Psoas muscle (tissue), 8 donors: Measurements from ENCODE around the gene CYSLTR2. TPM values are rescaled to one million over a fixed set of nuclear protein-coding genes. Genes with fewer than 3 reads are reported as not detected.

Experiments used
- ATAC-seq, 4 donors: fragments of 200-7000 bp; cut with Tn5 transposase; one replicate each; pipeline ENCODE4 v1.9.1; 2020; ENCODE audit warnings: moderate library complexity in 3 of 4, mild to moderate bottlenecking in 2 of 4
- DNase-seq, 2 donors: peaks; one replicate each; pipeline ENCODE4 v3.0.0-alpha.2; 2020
- H3K27ac ChIP-seq: fragments of 200-600 bp; one replicate; pipeline ENCODE4 v1.8.0; 2022
- H3K27me3 ChIP-seq, 3 donors: fragments of 200-600 bp in 1 of 3; one replicate each; pipeline versions ENCODE4 v1.6.1 to v1.8.0; 2013 to 2022; ENCODE audit warnings: low read length in 2 of 3, mild to moderate bottlenecking in 2 of 3, moderate library complexity in 1 of 3; ENCODE audit not compliant: insufficient read depth in 3 of 3
- H3K36me3 ChIP-seq, 2 donors: fragments of 200-600 bp in 1 of 2; one replicate each; pipeline versions ENCODE4 v1.6.1 to v1.8.0; 2013 to 2022; ENCODE audit warnings: low read depth in 1 of 2, mild to moderate bottlenecking in 1 of 2, moderate library complexity in 1 of 2; ENCODE audit not compliant: insufficient read depth in 1 of 2
- H3K4me1 ChIP-seq: fragments of 200-600 bp; one replicate; pipeline ENCODE4 v1.8.0; 2022
- H3K4me3 ChIP-seq: fragments of 200-600 bp; one replicate; pipeline ENCODE4 v1.8.0; 2022; ENCODE audit warnings: mild to moderate bottlenecking
- H3K9me3 ChIP-seq: fragments of 200-600 bp; one replicate; pipeline ENCODE4 v1.8.0; 2022
- WGBS, 3 donors: extraction: QIAGEN DNeasy Blood & Tissue Kit; methylation state at CpG; one replicate each; pipeline versions ENCODE4 v1.1.6 to v1.1.7; 2013; 5-methylcytosine and 5-hydroxymethylcytosine counted together
- intact Hi-C, 2 donors: fragments of 100-400 bp; cut with DNase I; formaldehyde crosslinking; loops; one replicate each; pipeline versions ENCODE4 v1.11.0 to v1.14.2; 2022
- polyA plus RNA-seq, 3 donors: library from polyadenylated mRNA; stranded (reverse); fragments of 200-250 nt; gene quantifications; one replicate each; pipeline ENCODE4 v1.2.3, GENCODE V29; 2013
- total RNA-seq, 4 donors: library from RNA; stranded (reverse); fragmentation: NEBNext Ultra II Directional in 2 of 4; extraction: Animal tissue kit (Norgen Biotek cat#: 25700) in 2 of 4; gene quantifications; one replicate each; pipeline versions ENCODE4 v1.2.1 to v1.2.4, GENCODE V29; 2021 to 2023
- TF ChIP-seq, protein P1 (sequence below): fragments of 200-600 bp; IDR thresholded peaks from one replicate; pipeline ENCODE4 v1.8.0; 2022; ENCODE audit warnings: antibody characterized with exemption
- donor health status: healthy with polysubstance abuse.
- donor health status: DM: no; HTN: no; CAD: no; lungs with moderate emphysema.
- donor health status: Bipolar disorder and iron deficiency.
- donor health status: healthy.
- donor health status: DM: yes; HTN: yes; CAD: no.
- donor health status: DM: no; HTN: no; CAD: no.
- donor health status: DM: no; HTN: no; CAD: no.
- donor health status: DM: yes; HTN: yes; CAD: no.

The CYSLTR2 gene
- total and polyA plus RNA-seq, 7 donors, result 0.01 to 0.49 (median 0.04) TPM; not detected in 1

DNA sequence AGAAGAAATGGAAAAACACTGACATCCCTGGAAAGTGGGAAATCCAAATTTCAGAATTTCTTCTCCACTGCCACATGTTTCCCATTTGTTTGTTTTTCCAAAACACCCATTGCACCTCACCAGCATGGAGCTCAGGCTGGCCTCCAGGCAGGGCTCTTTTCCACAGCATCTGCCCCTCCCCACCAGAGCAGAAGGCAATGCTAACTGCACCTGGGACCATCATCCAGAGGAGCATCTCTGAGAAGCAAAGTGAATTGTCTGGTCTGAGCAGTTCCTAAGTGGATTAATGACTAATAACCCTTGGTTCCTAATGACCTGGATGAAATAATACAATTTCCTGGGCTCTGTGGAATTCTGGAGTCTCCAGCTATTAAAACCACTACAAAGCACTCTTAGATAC lies 8.8 kb upstream of the CYSLTR2 start:
- TF ChIP-seq, protein P1, sequence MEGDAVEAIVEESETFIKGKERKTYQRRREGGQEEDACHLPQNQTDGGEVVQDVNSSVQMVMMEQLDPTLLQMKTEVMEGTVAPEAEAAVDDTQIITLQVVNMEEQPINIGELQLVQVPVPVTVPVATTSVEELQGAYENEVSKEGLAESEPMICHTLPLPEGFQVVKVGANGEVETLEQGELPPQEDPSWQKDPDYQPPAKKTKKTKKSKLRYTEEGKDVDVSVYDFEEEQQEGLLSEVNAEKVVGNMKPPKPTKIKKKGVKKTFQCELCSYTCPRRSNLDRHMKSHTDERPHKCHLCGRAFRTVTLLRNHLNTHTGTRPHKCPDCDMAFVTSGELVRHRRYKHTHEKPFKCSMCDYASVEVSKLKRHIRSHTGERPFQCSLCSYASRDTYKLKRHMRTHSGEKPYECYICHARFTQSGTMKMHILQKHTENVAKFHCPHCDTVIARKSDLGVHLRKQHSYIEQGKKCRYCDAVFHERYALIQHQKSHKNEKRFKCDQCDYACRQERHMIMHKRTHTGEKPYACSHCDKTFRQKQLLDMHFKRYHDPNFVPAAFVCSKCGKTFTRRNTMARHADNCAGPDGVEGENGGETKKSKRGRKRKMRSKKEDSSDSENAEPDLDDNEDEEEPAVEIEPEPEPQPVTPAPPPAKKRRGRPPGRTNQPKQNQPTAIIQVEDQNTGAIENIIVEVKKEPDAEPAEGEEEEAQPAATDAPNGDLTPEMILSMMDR, result no peak
- Histone ChIP-seq H3K27me3 (no peaks in the 10 kb centered on the region), H3K4me3 (no peak overlapping the region), H3K36me3 (no peaks in the 10 kb centered on the region), H3K27ac (no peak overlapping the region), H3K4me1 (no peaks in the 10 kb centered on the region), H3K9me3 (no peaks in the 10 kb centered on the region)
- intact Hi-C loops, result no loop called here
- no peak for ATAC-seq
- no peak for DNase-seq

DNA sequence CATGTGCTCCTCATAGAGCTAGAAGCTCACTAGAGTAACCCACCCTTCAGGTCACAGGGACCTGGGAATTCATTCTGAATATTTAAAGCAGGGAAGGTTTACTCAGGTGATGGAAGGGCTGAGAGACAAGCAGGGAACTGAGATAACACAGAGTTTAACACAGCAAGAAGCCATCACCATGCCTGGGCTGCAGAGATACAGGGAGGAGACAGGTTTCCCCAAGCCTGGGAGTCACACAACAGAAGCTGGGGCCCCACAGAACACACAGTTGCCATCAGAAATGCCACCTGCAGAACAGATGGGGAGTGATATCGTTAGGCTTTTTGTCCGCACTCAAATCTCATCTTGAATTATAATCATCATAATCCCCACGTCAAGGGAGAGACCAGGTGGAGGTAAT lies 7.9 kb upstream of the CYSLTR2 start:
- H3K27ac ChIP-seq, result no peak overlapping the region
- no peak for DNase-seq
- no peaks in the 10 kb centered on the region for H3K4me1 ChIP-seq
- ATAC-seq, result no peak
- 52 to 64% (median 56%) methylated on average over 3 of the region's 3 CpGs for WGBS, 3 donors
- H3K27me3 ChIP-seq, result no peaks in the 10 kb centered on the region
- H3K4me3 ChIP-seq, result no peak overlapping the region
- H3K9me3 ChIP-seq, result no peaks in the 10 kb centered on the region
- H3K36me3 ChIP-seq, result no peaks in the 10 kb centered on the region
- intact Hi-C loops, result no loop called here
- TF ChIP-seq, protein P1, result no peak

DNA sequence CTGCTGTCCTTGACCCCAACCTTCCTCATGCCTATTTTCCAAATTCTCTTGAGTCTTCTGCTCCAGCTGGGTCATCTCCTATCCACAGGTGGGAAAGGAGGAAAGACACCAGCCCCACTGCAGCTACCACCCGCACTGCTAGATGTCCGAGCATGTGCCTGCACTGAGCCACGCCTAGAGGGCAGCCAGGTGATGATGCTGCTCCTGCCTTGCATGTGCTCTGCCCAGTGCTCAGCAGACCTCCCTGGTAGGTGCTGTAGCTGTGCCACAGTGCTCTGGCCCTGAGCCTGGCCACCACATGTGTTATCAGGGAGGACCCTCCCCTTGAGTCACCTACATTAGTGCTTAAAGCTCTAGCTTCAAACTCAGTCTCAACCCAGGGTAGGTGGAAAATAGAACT lies 6.9 kb upstream of the CYSLTR2 start:
- TF ChIP-seq, protein P1, result no peak
- intact Hi-C loops, result no loop called here
- H3K27me3 ChIP-seq, result no peaks in the 10 kb centered on the region
- WGBS, 3 donors, result 89 to 97% (median 95%) methylated on average over 3 of the region's 3 CpGs
- ATAC-seq, result no peak
- no peak overlapping the region for H3K4me3 ChIP-seq
- no peaks in the 10 kb centered on the region for H3K4me1 ChIP-seq
- no peaks in the 10 kb centered on the region for H3K9me3 ChIP-seq
- no peak overlapping the region for H3K27ac ChIP-seq
- no peak for DNase-seq
- no peaks in the 10 kb centered on the region for H3K36me3 ChIP-seq

DNA sequence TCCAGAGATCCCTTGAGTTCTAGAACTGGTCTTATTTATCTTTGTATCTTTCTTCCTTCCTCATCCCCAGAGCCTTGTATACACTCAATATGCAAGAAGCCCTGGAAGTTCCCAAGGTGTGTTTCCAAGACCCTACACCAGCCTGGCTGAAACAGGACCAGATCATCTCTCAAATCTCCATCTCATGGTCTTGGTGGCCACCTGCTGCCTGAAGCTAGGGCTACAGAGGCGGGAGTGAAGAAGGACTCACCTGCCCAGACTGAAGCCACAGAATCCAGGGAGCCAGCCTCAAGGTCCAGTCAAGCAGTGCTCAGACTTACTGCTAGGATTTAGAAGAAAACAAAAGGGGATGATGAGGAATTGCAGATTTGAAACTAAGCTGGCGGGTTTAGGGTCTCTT lies 6.1 kb upstream of the CYSLTR2 start:
- H3K36me3 ChIP-seq, result no peaks in the 10 kb centered on the region
- 85 to 97% (median 89%) methylated on average over 2 of the region's 2 CpGs for WGBS, 3 donors
- ATAC-seq, result no peak
- no peaks in the 10 kb centered on the region for H3K27me3 ChIP-seq
- H3K4me3 ChIP-seq, result no peak overlapping the region
- TF ChIP-seq, protein P1, result no peak
- no peaks in the 10 kb centered on the region for H3K4me1 ChIP-seq
- no peaks in the 10 kb centered on the region for H3K9me3 ChIP-seq
- intact Hi-C loops, result no loop called here
- no peak overlapping the region for H3K27ac ChIP-seq
- DNase-seq, result no peak

DNA sequence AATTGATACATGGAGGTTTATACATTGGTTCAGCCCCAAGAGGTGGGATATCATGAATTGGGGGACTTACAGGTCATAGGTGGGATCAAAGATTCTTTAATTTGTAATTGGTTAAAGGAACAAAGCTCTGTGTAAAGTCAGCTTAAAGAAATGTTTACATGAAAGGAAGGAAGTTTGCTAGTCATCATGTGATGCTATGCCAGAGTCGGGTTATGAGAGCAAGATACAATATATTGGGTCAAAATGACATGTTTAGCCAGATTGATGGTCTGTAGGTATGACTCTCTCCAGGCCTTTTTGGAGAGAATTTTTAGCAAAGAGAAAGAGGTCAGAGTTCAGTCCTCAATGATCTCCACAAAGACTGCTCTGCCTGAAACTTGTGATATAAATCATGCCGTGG lies 5.3 kb upstream of the CYSLTR2 start:
- TF ChIP-seq, protein P1, result no peak
- intact Hi-C loops, result no loop called here
- Histone ChIP-seq H3K36me3 (no peaks in the 10 kb centered on the region), H3K4me1 (no peaks in the 10 kb centered on the region), H3K27ac (no peak overlapping the region), H3K9me3 (no peaks in the 10 kb centered on the region), H3K4me3 (no peak overlapping the region), H3K27me3 (no peaks in the 10 kb centered on the region)
- no peak for ATAC-seq
- WGBS, 3 donors, result 65 to 74% (median 72%) methylated on average over 2 of the region's 2 CpGs
- no peak for DNase-seq
